HepG2 (cell line): ENCODE data around the gene NAT14. TPM values are rescaled to one million over a fixed set of nuclear protein-coding genes. Genes with fewer than 3 reads are reported as not detected.
A peak's percentile ranks its signal among the peaks of the same experiment; 100 is the strongest.

Experiments used
- CEBPB ChIP-seq: IDR thresholded peaks from 2 replicates; pipeline ENCODE4 v1.6.1; 2011; ENCODE audit warnings: low read depth, low read length, improper control_type of control experiment, borderline replicate concordance
- FOXJ3 ChIP-seq: sonication (generic); formaldehyde crosslinking; IDR thresholded peaks from 2 replicates; pipeline ENCODE4 v1.4.0; 2020; ENCODE audit warnings: missing genetic modification reagents, mild to moderate bottlenecking, borderline replicate concordance
- ISX ChIP-seq: sonication (generic); formaldehyde crosslinking; conservative IDR thresholded peaks from 2 replicates; pipeline ENCODE4 v1.5.0; 2020; ENCODE audit warnings: missing genetic modification reagents
- KDM2A ChIP-seq: sonication (generic); formaldehyde crosslinking; IDR thresholded peaks from 2 replicates; pipeline ENCODE4 v1.4.0; 2020; ENCODE audit warnings: low read depth, missing genetic modification reagents, borderline replicate concordance
- KDM6A ChIP-seq: IDR thresholded peaks from 2 replicates; pipeline ENCODE4 v1.6.1; 2016; ENCODE audit warnings: low read depth
- MBD4 ChIP-seq: IDR thresholded peaks from 2 replicates; pipeline ENCODE4 v1.6.1; 2012; ENCODE audit warnings: low read length, inconsistent platforms, borderline replicate concordance
- ZNF407 ChIP-seq: sonication (generic); formaldehyde crosslinking; IDR thresholded peaks from one replicate; pipeline ENCODE4 v1.5.1; 2020; ENCODE audit warnings: mild to moderate bottlenecking, missing genetic modification reagents; ENCODE audit errors: not compliant biosample characterization
- ZSCAN5A ChIP-seq: sonication (generic); formaldehyde crosslinking; IDR thresholded peaks from 2 replicates; pipeline ENCODE4 v1.8.0; 2022; ENCODE audit warnings: mild to moderate bottlenecking, missing genetic modification reagents, borderline replicate concordance
- polyA plus RNA-seq, 8 experiments: library from polyadenylated mRNA; depleted of rRNA in 3 of 8; stranded (reverse) in 7 of 8; unstranded in 1 of 8; fragments of >200 nt; fragmentation: Illumina TruSeq in 4 of 8; extraction: Trizol in 4 of 8; gene quantifications; 2 replicates each; pipeline versions ENCODE4 v1.2.1 to v1.2.3, GENCODE V29; 2011 to 2016; ENCODE audit warnings: low read depth in 4 of 8, missing spikeins in 1 of 8, mixed read lengths in 1 of 8; ENCODE audit not compliant: insufficient read depth in 1 of 8
- total RNA-seq, 5 experiments: library from RNA; depleted of rRNA; stranded (reverse); fragments of >200 nt; fragmentation: Illumina TruSeq; extraction: Trizol; gene quantifications; 2 replicates each; pipeline ENCODE4 v1.2.3, GENCODE V29; 2016; ENCODE audit warnings: low read depth in 1 of 5
- TF ChIP-seq, protein P1 (sequence below): sonication (generic); formaldehyde crosslinking; IDR thresholded peaks from 2 replicates; pipeline ENCODE4 v1.8.1; 2022; ENCODE audit warnings: mild to moderate bottlenecking, missing genetic modification reagents
- TF ChIP-seq, protein P2 (sequence below): sonication (generic); formaldehyde crosslinking; IDR thresholded peaks from 2 replicates; pipeline ENCODE4 v1.4.0; 2020; ENCODE audit warnings: missing genetic modification reagents, mild to moderate bottlenecking, borderline replicate concordance
- TF ChIP-seq, protein P3 (sequence below): sonication (generic); formaldehyde crosslinking; IDR thresholded peaks from 2 replicates; pipeline ENCODE4 v1.5.1; 2020; ENCODE audit warnings: mild to moderate bottlenecking, moderate library complexity, missing genetic modification reagents

NAT14 gene
- total and polyA plus RNA-seq, 2 of the 13 experiments (the other 11 are each of a cell fraction or from before 2014, with no cell fraction given) = 20.7 to 22.3 TPM

- TF ChIP-seq, protein P1, sequence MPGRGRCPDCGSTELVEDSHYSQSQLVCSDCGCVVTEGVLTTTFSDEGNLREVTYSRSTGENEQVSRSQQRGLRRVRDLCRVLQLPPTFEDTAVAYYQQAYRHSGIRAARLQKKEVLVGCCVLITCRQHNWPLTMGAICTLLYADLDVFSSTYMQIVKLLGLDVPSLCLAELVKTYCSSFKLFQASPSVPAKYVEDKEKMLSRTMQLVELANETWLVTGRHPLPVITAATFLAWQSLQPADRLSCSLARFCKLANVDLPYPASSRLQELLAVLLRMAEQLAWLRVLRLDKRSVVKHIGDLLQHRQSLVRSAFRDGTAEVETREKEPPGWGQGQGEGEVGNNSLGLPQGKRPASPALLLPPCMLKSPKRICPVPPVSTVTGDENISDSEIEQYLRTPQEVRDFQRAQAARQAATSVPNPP (CRISPR knock-in tag) = no peak
- TF ChIP-seq FOXJ3 (CRISPR knock-in tag) (no peak), MBD4 (no peak), ISX (no peak), ZSCAN5A (CRISPR knock-in tag) (no peak), ZNF407 (CRISPR knock-in tag) (no peak), KDM6A (CRISPR knock-in tag) (no peak), KDM2A (CRISPR knock-in tag) (peak; percentile 71; the same call in 1 of the 2 replicates), CEBPB (no peak)
- TF ChIP-seq, protein P2, sequence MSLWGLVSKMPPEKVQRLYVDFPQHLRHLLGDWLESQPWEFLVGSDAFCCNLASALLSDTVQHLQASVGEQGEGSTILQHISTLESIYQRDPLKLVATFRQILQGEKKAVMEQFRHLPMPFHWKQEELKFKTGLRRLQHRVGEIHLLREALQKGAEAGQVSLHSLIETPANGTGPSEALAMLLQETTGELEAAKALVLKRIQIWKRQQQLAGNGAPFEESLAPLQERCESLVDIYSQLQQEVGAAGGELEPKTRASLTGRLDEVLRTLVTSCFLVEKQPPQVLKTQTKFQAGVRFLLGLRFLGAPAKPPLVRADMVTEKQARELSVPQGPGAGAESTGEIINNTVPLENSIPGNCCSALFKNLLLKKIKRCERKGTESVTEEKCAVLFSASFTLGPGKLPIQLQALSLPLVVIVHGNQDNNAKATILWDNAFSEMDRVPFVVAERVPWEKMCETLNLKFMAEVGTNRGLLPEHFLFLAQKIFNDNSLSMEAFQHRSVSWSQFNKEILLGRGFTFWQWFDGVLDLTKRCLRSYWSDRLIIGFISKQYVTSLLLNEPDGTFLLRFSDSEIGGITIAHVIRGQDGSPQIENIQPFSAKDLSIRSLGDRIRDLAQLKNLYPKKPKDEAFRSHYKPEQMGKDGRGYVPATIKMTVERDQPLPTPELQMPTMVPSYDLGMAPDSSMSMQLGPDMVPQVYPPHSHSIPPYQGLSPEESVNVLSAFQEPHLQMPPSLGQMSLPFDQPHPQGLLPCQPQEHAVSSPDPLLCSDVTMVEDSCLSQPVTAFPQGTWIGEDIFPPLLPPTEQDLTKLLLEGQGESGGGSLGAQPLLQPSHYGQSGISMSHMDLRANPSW = no peak
- TF ChIP-seq, protein P3, sequence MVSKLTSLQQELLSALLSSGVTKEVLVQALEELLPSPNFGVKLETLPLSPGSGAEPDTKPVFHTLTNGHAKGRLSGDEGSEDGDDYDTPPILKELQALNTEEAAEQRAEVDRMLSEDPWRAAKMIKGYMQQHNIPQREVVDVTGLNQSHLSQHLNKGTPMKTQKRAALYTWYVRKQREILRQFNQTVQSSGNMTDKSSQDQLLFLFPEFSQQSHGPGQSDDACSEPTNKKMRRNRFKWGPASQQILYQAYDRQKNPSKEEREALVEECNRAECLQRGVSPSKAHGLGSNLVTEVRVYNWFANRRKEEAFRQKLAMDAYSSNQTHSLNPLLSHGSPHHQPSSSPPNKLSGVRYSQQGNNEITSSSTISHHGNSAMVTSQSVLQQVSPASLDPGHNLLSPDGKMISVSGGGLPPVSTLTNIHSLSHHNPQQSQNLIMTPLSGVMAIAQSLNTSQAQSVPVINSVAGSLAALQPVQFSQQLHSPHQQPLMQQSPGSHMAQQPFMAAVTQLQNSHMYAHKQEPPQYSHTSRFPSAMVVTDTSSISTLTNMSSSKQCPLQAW = no peak
Observed at GRCh38 chr19:55503502-55504251, 18.7 kb downstream of the NAT14 start (continued).
